ACHN (cell line): ENCODE measurements around the gene A3GALT2.

ENCODE experiments used
- DNase-seq: peaks from one replicate; pipeline ENCODE4 v3.0.0-alpha.2; 2015
- in situ Hi-C: cut with HindIII; loops from 2 replicates; pipeline ENCODE4 v1.10.0; 2017; ENCODE audit warnings: low sequenced_read_pairs, low pct_ligation_motif_present, low pct_unique_long_range_greater_than_20kb

Gene A3GALT2

GRCh38 chr1:33281554-33282303 is 39.2 kb downstream of the A3GALT2 start:
- in situ Hi-C loops: no loop called here
- no peak for DNase-seq

GRCh38 chr1:33280091-33280661 is 40.7 kb downstream of the A3GALT2 start:
- DNase-seq: no peak
- in situ Hi-C loops: no loop called here

GRCh38 chr1:33277488-33278084 is 43.3 kb downstream of the A3GALT2 start:
- in situ Hi-C loops: no loop called here
- no peak for DNase-seq

GRCh38 chr1:33276573-33277298 is 44.2 kb downstream of the A3GALT2 start:
- in situ Hi-C loops: no loop called here
- DNase-seq: no peak

GRCh38 chr1:33275706-33276572 is 45.0 kb downstream of the A3GALT2 start:
- no peak for DNase-seq
- in situ Hi-C loops: no loop called here

- in situ Hi-C loops: no loop called here
- DNase-seq: no peak
Observed at GRCh38 chr1:33275195-33275594, 45.7 kb downstream of the A3GALT2 start.

- no peak for DNase-seq
- in situ Hi-C loops: no loop called here
Observed at GRCh38 chr1:33274446-33274845, 46.5 kb downstream of the A3GALT2 start.

- in situ Hi-C loops: no loop called here
- no peak for DNase-seq
Observed at GRCh38 chr1:33273961-33274371, 46.9 kb downstream of the A3GALT2 start.

- in situ Hi-C loops: no loop called here
- DNase-seq: no peak
Observed at GRCh38 chr1:33273406-33273805, 47.5 kb downstream of the A3GALT2 start.

GRCh38 chr1:33272930-33273329 is 48.0 kb downstream of the A3GALT2 start:
- DNase-seq: no peak
- in situ Hi-C loops: no loop called here

GRCh38 chr1:33272509-33272908 is 48.4 kb downstream of the A3GALT2 start:
- DNase-seq: no peak
- in situ Hi-C loops: no loop called here

- in situ Hi-C loops: no loop called here
- DNase-seq: no peak
Observed at GRCh38 chr1:33271666-33272505, 49.0 kb downstream of the A3GALT2 start.

GRCh38 chr1:33270808-33271465 is 50.0 kb downstream of the A3GALT2 start:
- in situ Hi-C loops: no loop called here
- DNase-seq: no peak

- no peak for DNase-seq
- in situ Hi-C loops: no loop called here
Observed at GRCh38 chr1:33270379-33270778, 50.5 kb downstream of the A3GALT2 start.

GRCh38 chr1:33269621-33270020 is 51.3 kb downstream of the A3GALT2 start:
- in situ Hi-C loops: no loop called here
- DNase-seq: no peak

- in situ Hi-C loops: no loop called here
- DNase-seq: no peak
Observed at GRCh38 chr1:33268927-33269610, 51.8 kb downstream of the A3GALT2 start.

- no peak for DNase-seq
- in situ Hi-C loops: no loop called here
Observed at GRCh38 chr1:33268457-33268856, 52.4 kb downstream of the A3GALT2 start.
